Activated CD4-positive, CD25-positive, alpha-beta regulatory T cell treated with anti-CD3 and anti-CD28 coated beads, Interleukin-2, amount 50 U/mL, for 24 hours (primary cell): Measurements from ENCODE around the gene FRMD5.
A peak's percentile ranks its signal among the peaks of the same experiment; 100 is the strongest.
"Not testable (repeated sequence)": the region's sequence is repeated elsewhere in the genome, so short reads cannot be mapped to it uniquely, and the experiment has no call there.

Source experiments
- ATAC-seq, 2 donors: fragments of 150-1000 bp; cut with Tn5 transposase; one replicate each; pipeline ENCODE4 v1.10.0; 2021; ENCODE audit warnings: mild to moderate bottlenecking in 1 of 2, moderate library complexity in 1 of 2

Gene FRMD5

GRCh38 chr15:44087578-44088465 lies 107.2 kb downstream of the FRMD5 start:
- no peak for ATAC-seq

- no peak for ATAC-seq
Observed at GRCh38 chr15:44084770-44085169, 110.3 kb downstream of the FRMD5 start.

GRCh38 chr15:44084171-44084570 lies 110.9 kb downstream of the FRMD5 start:
- ATAC-seq, result no peak

GRCh38 chr15:44082558-44083157 lies 112.4 kb downstream of the FRMD5 start:
- ATAC-seq, result no peak

GRCh38 chr15:44081026-44082013 lies 113.8 kb downstream of the FRMD5 start:
- ATAC-seq, result no peak

- no peak for ATAC-seq
Observed at GRCh38 chr15:44075535-44075934, 119.5 kb downstream of the FRMD5 start.

- ATAC-seq, result no peak
Observed at GRCh38 chr15:44069489-44069888, 125.6 kb downstream of the FRMD5 start.

GRCh38 chr15:44068347-44068746 lies 126.7 kb downstream of the FRMD5 start:
- no peak for ATAC-seq

GRCh38 chr15:44066211-44066827 lies 128.8 kb downstream of the FRMD5 start:
- peak in 1 of 2 donors; percentile 43 for ATAC-seq

- no peak for ATAC-seq
Observed at GRCh38 chr15:44064706-44065105, 130.4 kb downstream of the FRMD5 start.

GRCh38 chr15:44058126-44058525 lies 136.9 kb downstream of the FRMD5 start:
- no peak for ATAC-seq

- ATAC-seq, result no peak
Observed at GRCh38 chr15:44045661-44046060, 149.4 kb downstream of the FRMD5 start.

GRCh38 chr15:44045217-44045616 lies 149.9 kb downstream of the FRMD5 start:
- ATAC-seq, result no peak

- ATAC-seq, result no peak
Observed at GRCh38 chr15:44038755-44039191, 156.3 kb downstream of the FRMD5 start.

- no peak for ATAC-seq
Observed at GRCh38 chr15:44035781-44036699, 159.0 kb downstream of the FRMD5 start.

GRCh38 chr15:44034933-44035624 lies 160.0 kb downstream of the FRMD5 start:
- no peak for ATAC-seq

GRCh38 chr15:44034334-44034733 lies 160.7 kb downstream of the FRMD5 start:
- no peak for ATAC-seq

GRCh38 chr15:44033894-44034293 lies 161.2 kb downstream of the FRMD5 start:
- no peak for ATAC-seq

GRCh38 chr15:44032820-44033219 lies 162.3 kb downstream of the FRMD5 start:
- not testable (repeated sequence) for ATAC-seq

GRCh38 chr15:44029940-44030568 lies 165.0 kb downstream of the FRMD5 start:
- no peak for ATAC-seq
